Testis (tissue), 2 donors: Measurements from ENCODE around the gene ADAM15.

Source experiments
- POLR2A ChIP-seq: fragments of 450-650 bp; IDR thresholded peaks from one replicate; pipeline ENCODE4 v1.6.1; 2017; ENCODE audit warnings: antibody characterized with exemption, mild to moderate bottlenecking, moderate library complexity
- TF ChIP-seq, protein P1 (sequence below), 3 experiments: fragments of 450-650 bp in 2 of 3; fragments of 200-600 bp in 1 of 3; sonication (generic) in 1 of 3; IDR thresholded peaks; one replicate each; pipeline ENCODE4 v1.5.1; 2016 to 2019; ENCODE audit warnings: antibody characterized with exemption in 3 of 3, mild to moderate bottlenecking in 2 of 3, moderate library complexity in 1 of 3

DNA sequence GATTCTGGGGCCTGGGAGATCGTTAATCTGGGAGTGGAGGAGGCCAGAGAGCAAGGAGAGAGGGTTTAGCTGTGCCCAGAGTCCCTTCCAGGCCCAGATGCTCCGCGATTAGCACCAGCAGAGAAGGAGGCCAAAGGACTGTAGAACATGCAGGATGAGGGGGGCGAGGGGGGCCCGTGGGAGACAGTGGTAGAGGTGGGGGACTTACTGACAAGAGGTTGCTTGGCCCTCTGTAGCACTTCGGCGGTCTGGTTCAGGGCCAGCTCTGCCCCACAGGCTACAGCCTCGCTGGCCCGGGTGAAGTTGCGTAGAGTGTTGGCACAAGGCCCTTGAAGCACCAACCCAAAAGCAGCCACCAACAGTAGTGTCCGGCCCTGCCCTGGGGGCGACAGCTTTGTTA is 18.2 kb upstream of the ADAM15 start:
- TF ChIP-seq, protein P1, sequence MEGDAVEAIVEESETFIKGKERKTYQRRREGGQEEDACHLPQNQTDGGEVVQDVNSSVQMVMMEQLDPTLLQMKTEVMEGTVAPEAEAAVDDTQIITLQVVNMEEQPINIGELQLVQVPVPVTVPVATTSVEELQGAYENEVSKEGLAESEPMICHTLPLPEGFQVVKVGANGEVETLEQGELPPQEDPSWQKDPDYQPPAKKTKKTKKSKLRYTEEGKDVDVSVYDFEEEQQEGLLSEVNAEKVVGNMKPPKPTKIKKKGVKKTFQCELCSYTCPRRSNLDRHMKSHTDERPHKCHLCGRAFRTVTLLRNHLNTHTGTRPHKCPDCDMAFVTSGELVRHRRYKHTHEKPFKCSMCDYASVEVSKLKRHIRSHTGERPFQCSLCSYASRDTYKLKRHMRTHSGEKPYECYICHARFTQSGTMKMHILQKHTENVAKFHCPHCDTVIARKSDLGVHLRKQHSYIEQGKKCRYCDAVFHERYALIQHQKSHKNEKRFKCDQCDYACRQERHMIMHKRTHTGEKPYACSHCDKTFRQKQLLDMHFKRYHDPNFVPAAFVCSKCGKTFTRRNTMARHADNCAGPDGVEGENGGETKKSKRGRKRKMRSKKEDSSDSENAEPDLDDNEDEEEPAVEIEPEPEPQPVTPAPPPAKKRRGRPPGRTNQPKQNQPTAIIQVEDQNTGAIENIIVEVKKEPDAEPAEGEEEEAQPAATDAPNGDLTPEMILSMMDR (IDR thresholded peaks at IDR 0.05): no peak
- TF ChIP-seq POLR2A: no peak
